Measurements from ENCODE around the gene MYL2.

GRCh38 chr12:110907583-110907982 is 12.8 kb downstream of the MYL2 start:
- TF ChIP-seq CTCF (IDR thresholded peaks at IDR 0.05; ENCODE audit: low read depth, low read length, poor library complexity, severe bottlenecking) (no peak), EZH2phosphoT487 (IDR thresholded peaks at IDR 0.05; ENCODE audit: borderline replicate concordance, low read length) (no peak)
